Measurements from ENCODE around the gene NEUROD1.

- no peak for TF ChIP-seq CTCF (IDR thresholded peaks at IDR 0.05)
- TF ChIP-seq POLR2AphosphoS5 (IDR thresholded peaks at IDR 0.05) = no peak
- no peak for TF ChIP-seq EP300 (IDR thresholded peaks at IDR 0.05)
Observed at GRCh38 chr2:181683518-181684453, 3.5 kb upstream of the NEUROD1 start.
